Superior temporal gyrus (tissue), 1 donor: Measurements from ENCODE around the gene GJC2.

Source experiments
- DNase-seq: peaks from one replicate; pipeline ENCODE4 v3.0.0-alpha.2; 2016; ENCODE audit errors: extremely low spot score

Gene GJC2

GRCh38 chr1:228114827-228115226 is 34.9 kb upstream of the GJC2 start:
- no peak for DNase-seq

GRCh38 chr1:228117335-228117734 is 32.4 kb upstream of the GJC2 start:
- DNase-seq: no peak

- DNase-seq: no peak
These were observed 31.7 kb upstream of the GJC2 start for GRCh38 chr1:228118040-228118439.

GRCh38 chr1:228120351-228120750 is 29.4 kb upstream of the GJC2 start:
- DNase-seq: no peak

GRCh38 chr1:228120857-228121489 is 28.8 kb upstream of the GJC2 start:
- no peak for DNase-seq

GRCh38 chr1:228122921-228123441 is 26.7 kb upstream of the GJC2 start:
- no peak for DNase-seq

GRCh38 chr1:228123505-228123904 is 26.2 kb upstream of the GJC2 start:
- DNase-seq: no peak

GRCh38 chr1:228125185-228125584 is 24.5 kb upstream of the GJC2 start:
- no peak for DNase-seq

- no peak for DNase-seq
These were observed 18.0 kb upstream of the GJC2 start for GRCh38 chr1:228131766-228132165.

GRCh38 chr1:228134591-228134990 is 15.1 kb upstream of the GJC2 start:
- DNase-seq: no peak

- no peak for DNase-seq
These were observed 12.8 kb upstream of the GJC2 start for GRCh38 chr1:228136901-228137300.

- DNase-seq: no peak
These were observed 10.3 kb upstream of the GJC2 start for GRCh38 chr1:228139406-228139930.

- DNase-seq: peak; percentile 95
These were observed 9.6 kb upstream of the GJC2 start, which contains the start of gene GUK1 for GRCh38 chr1:228139931-228140723. Gene GUK1 (plus strand): TSS chr1:228140279. CDS start chr1:228140303, 24 bp downstream.

- peak; percentile 37 for DNase-seq
These were observed 9.0 kb upstream of the GJC2 start for GRCh38 chr1:228140724-228141225.

- no peak for DNase-seq
These were observed 8.3 kb upstream of the GJC2 start for GRCh38 chr1:228141226-228142044.

- no peak for DNase-seq
These were observed 7.5 kb upstream of the GJC2 start for GRCh38 chr1:228142155-228142691.

- no peak for DNase-seq
These were observed 7.0 kb upstream of the GJC2 start for GRCh38 chr1:228142701-228143136.

- no peak for DNase-seq
These were observed 6.1 kb upstream of the GJC2 start for GRCh38 chr1:228143480-228144192.

- DNase-seq: no peak
These were observed 5.3 kb upstream of the GJC2 start for GRCh38 chr1:228144193-228144992.

- DNase-seq: no peak
These were observed 4.8 kb upstream of the GJC2 start for GRCh38 chr1:228144993-228145343.
